NCI-H2196 treated with DMSO at 0.1 percent for 48 hours (cell line): Measurements from ENCODE around the gene GAB2.
"Not testable (repeated sequence)": the region's sequence is repeated elsewhere in the genome, so short reads cannot be mapped to it uniquely, and the experiment has no call there.

Source experiments
- DNase-seq: peaks from one replicate; lab custom pipeline; 2025; ENCODE audit not compliant: unreplicated experiment; lab: John Stamatoyannopoulos, UW

The GAB2 gene

DNA sequence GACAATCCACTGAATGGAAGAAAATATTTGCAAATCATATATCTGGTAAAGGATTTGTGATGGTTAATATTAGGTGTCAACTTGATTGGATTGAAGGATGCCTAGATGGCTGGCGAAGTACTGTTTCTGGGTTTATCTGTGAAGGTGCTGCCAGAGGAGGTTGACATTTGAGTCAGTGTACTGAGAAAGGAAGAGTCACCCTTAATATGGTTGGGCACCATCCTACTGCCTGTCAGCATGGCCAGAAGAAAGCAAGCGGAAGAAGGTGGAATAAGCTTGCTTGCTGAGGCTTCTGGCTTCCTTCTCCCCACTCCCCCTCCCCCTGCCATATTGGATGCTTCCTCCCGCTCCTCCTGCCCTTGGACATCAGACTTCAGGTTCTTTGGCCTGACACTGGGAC lies 101.9 kb downstream of the GAB2 start:
- no peak for DNase-seq

GRCh38 chr11:78314762-78315161 lies 102.9 kb downstream of the GAB2 start:
- no peak for DNase-seq

GRCh38 chr11:78313898-78314297 lies 103.7 kb downstream of the GAB2 start:
- no peak for DNase-seq

DNA sequence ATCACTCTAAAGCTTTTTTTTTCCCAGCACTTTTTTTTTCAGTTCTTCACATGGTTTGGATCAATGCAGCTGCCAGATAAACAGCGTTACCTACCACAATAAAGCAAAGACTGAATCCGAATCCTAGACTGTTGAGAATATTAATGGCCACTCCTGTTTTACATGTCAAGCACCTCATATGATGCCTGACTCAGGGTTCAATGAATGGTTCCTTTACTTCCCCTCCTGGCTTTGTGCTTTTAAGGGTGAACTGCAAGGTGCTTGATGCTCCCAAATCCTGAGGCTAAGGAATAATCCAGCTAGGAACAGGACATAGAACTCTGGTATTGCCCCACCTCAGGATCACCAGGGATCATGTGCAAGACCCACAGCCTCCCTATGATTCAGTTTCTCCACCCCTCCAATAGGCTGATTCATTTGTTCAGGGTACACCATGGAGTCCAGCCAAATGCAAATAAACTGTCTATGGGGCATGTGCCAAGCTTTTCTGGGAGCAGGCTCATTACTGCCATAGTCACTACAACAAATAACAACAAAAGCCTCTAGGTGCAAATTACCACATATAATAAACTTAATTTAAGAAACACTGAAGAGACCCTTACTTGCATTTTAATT lies 104.3 kb downstream of the GAB2 start:
- no peak for DNase-seq

DNA sequence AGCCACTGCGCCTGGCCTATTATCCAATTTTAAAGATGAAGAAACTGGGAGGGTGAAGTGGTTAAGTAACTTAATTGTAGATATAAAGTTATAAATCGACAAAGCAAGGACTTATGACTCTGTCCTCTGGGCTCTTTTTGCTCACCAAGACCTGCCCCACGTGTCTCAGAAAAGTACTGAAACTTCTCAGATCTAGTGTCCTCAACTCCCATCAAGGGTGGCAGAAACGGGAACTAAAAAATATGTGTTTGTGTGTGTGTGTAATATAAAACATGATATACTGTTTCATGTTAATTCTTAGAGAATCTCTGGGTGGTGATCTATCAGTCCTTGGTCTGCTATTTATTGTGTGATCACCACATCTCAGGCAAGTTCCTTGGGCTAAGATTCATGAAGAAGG lies 104.9 kb downstream of the GAB2 start:
- DNase-seq = no peak

- no peak for DNase-seq
Measured at GRCh38 chr11:78311702-78312371, 105.8 kb downstream of the GAB2 start.

- DNase-seq = no peak
Measured at GRCh38 chr11:78310500-78310909, 107.1 kb downstream of the GAB2 start.

GRCh38 chr11:78304201-78304600 lies 113.4 kb downstream of the GAB2 start:
- DNase-seq = no peak

GRCh38 chr11:78300108-78300839 lies 117.3 kb downstream of the GAB2 start:
- DNase-seq = no peak

GRCh38 chr11:78299000-78299710 lies 118.5 kb downstream of the GAB2 start:
- DNase-seq = no peak

GRCh38 chr11:78298291-78298771 lies 119.3 kb downstream of the GAB2 start:
- DNase-seq = no peak

GRCh38 chr11:78295991-78296930 lies 121.4 kb downstream of the GAB2 start:
- no peak for DNase-seq

DNA sequence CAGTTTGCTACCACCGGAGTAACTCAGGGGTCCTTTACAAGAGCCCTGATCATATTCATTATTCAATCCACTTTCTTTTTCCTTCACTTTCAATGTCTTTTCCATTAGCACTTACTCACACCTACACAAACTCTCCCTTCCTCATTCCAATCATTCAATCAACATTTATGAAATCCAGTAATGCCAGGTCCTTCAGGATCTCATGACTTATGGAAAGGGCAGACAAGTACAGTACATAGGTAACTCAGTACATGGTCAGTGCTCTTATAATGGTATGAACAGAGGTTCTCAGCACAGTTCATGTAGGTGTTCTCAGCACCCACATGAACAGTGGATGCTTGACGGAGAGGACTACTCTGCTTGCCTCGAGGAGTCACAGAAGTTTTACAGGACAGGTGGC lies 122.3 kb downstream of the GAB2 start:
- no peak for DNase-seq

DNA sequence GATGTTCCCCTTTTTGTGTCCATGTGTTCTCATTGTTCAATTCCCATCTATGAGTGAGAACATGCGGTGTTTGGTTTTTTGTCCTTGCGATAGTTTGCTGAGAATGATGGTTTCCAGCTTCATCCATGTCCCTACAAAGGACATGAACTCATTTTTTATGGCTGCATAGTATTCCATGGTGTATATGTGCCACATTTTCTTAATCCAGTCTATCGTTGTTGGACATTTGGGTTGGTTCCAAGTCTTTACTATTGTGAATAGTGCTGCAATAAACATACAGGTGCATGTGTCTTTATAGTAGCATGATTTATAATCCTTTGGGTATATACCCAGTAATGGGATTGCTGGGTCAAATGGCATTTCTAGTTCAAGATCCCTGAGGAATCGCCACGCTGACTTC lies 123.5 kb downstream of the GAB2 start:
- DNase-seq = not testable (repeated sequence)

DNA sequence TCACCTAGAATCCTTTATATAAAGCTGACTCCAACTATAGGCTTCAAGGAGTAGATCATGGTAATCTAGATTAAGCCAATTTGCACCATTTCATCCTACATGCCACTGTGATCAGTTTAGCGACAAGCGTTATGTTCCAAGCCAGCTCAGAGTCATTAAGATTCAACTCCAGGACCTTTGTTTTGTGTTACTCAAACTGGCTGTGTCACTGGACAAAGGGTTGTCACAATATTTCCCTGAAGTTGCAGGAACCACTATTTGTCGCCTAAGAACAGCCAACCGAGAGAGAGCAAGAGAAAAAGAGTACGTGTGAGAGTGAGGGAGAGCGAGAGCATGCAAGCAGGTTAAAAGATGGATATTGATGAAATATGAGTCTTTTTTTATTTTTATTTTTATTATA lies 124.1 kb downstream of the GAB2 start:
- no peak for DNase-seq

- no peak for DNase-seq
Measured at GRCh38 chr11:78292109-78292803, 125.4 kb downstream of the GAB2 start.

DNA sequence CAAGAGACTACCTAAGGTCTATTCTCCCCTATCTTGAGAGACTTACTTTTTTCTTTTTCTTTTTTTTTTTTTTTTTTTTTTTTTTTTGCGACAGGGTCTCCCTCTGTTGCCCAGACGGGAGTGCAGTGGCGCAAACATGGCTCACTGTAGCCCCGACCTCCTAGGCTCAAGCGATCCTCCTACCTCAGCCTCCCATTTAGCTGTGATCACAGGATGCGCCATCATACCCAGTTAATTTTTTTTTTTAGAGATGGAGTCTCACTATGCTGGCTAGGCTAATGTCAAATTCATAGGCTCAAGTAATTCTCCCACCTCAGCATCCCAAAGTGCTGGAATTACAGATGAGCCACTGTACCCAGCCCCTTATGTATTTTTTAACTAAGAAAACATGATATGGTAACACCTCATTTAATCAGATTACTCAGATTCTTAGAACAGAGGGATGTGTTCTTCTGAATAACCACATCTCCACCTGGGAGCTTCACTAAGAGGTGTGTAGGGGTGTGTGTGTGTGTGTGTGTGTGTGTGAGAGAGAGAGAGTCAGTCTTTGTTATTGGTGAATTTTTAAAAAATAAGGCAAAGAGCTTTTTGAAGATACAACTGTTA lies 126.0 kb downstream of the GAB2 start:
- no peak for DNase-seq

GRCh38 chr11:78290293-78291176 lies 127.1 kb downstream of the GAB2 start:
- DNase-seq = no peak
